H1 (cell line): ENCODE measurements around the gene TIMM21. TPM values are rescaled to one million over a fixed set of nuclear protein-coding genes. Genes with fewer than 3 reads are reported as not detected.

Experiments used
- CTCF ChIA-PET: fragments of 300-600 bp; sonication (Branson Sonifier 250); formaldehyde crosslinking; loops from one replicate; lab custom pipeline; 2021; ENCODE audit not compliant: partially characterized antibody; lab: Charles Lee
- POLR2A ChIA-PET: fragments of 300-600 bp; sonication (Branson Sonifier 250); formaldehyde crosslinking; loops from one replicate; lab custom pipeline; 2021; ENCODE audit warnings: inconsistent platforms; ENCODE audit not compliant: partially characterized antibody; lab: Charles Lee
- DNase-seq, 2 experiments: peaks; one replicate each; pipeline versions ENCODE4 v3.0.0 to v3.0.0-alpha.2; 2010 to 2022; ENCODE audit warnings: low spot score in 2 of 2, low read depth in 1 of 2, mixed read lengths in 1 of 2
- FAIRE-seq: peaks from 2 replicates; lab custom pipeline; 2011; peaks lifted over from hg19 to GRCh38; lab: Jason Lieb, UNC
- H2AFZ ChIP-seq: 2 replicates; pipeline ENCODE4 v1.8.1; 2012; ENCODE audit warnings: low read length, inconsistent platforms
- H2AK5ac ChIP-seq: 2 replicates; pipeline ENCODE4 v1.6.1; 2013; ENCODE audit warnings: low read depth, low read length
- H2BK120ac ChIP-seq: replicated peaks from 2 replicates; pipeline ENCODE3; 2013; ENCODE audit warnings: low read depth, low read length, inconsistent platforms
- H2BK12ac ChIP-seq: 2 replicates; pipeline ENCODE4 v1.6.1; 2013; ENCODE audit warnings: low read depth, low read length
- H2BK15ac ChIP-seq: 2 replicates; pipeline ENCODE4 v1.6.1; 2013; ENCODE audit warnings: low read length
- H2BK20ac ChIP-seq: 2 replicates; pipeline ENCODE4 v1.6.1; 2013; ENCODE audit warnings: low read length
- H2BK5ac ChIP-seq: 2 replicates; pipeline ENCODE4 v1.6.1; 2013; ENCODE audit warnings: low read depth, low read length
- H3K14ac ChIP-seq: 2 replicates; pipeline ENCODE4 v1.6.1; 2013; ENCODE audit warnings: inconsistent platforms; ENCODE audit not compliant: insufficient read length
- H3K18ac ChIP-seq: 2 replicates; pipeline ENCODE4 v1.6.1; 2013; ENCODE audit warnings: low read length; ENCODE audit errors: extremely low read depth
- H3K23ac ChIP-seq: 2 replicates; pipeline ENCODE4 v1.6.1; 2013; ENCODE audit warnings: inconsistent platforms; ENCODE audit not compliant: insufficient read length
- H3K23me2 ChIP-seq: 2 replicates; pipeline ENCODE4 v1.6.1; 2013; ENCODE audit warnings: low read depth, low read length
- H3K27ac ChIP-seq: 2 replicates; pipeline ENCODE4 v1.6.1; 2011; ENCODE audit warnings: low read depth, low read length, inconsistent platforms
- H3K27me3 ChIP-seq, 4 experiments: replicated peaks in 1 of 4; 1 replicate in 1 of 4; 2 replicates in 3 of 4; pipeline versions ENCODE4 v1.6.1 to v1.8.1; 2011 to 2013; ENCODE audit warnings: low read length in 3 of 4, mild to moderate bottlenecking in 3 of 4, inconsistent platforms in 2 of 4, mixed read lengths in 2 of 4, moderate library complexity in 1 of 4; ENCODE audit not compliant: control insufficient read depth in 3 of 4, insufficient read depth in 3 of 4; ENCODE audit errors: extremely low read depth in 1 of 4
- H3K36me3 ChIP-seq, 4 experiments: 2 replicates each; pipeline versions ENCODE4 v1.6.1 to v1.8.1; 2011 to 2013; ENCODE audit warnings: mild to moderate bottlenecking in 4 of 4, low read length in 3 of 4, moderate library complexity in 2 of 4, control low read depth in 1 of 4, inconsistent platforms in 1 of 4; ENCODE audit not compliant: insufficient read depth in 4 of 4, control insufficient read depth in 2 of 4
- H3K4ac ChIP-seq: replicated peaks from 2 replicates; pipeline ENCODE3; 2013; ENCODE audit warnings: low read length, low read depth, mixed read lengths, inconsistent platforms; ENCODE audit not compliant: insufficient read length
- H3K4me1 ChIP-seq, 4 experiments: replicated peaks in 1 of 4; 1 replicate in 1 of 4; 2 replicates in 3 of 4; pipeline versions ENCODE4 v1.6.1 to v1.8.1; 2011 to 2013; ENCODE audit warnings: low read length in 3 of 4, inconsistent platforms in 2 of 4, mixed read lengths in 1 of 4; ENCODE audit not compliant: insufficient read depth in 4 of 4, control insufficient read depth in 3 of 4
- H3K4me2 ChIP-seq, 2 experiments: 2 replicates each; pipeline versions ENCODE4 v1.6.1 to v1.8.1; 2011 to 2013; ENCODE audit warnings: low read depth in 2 of 2, low read length in 2 of 2, control low read depth in 1 of 2, inconsistent platforms in 1 of 2, mild to moderate bottlenecking in 1 of 2; ENCODE audit not compliant: insufficient read depth in 1 of 2
- H3K4me3 ChIP-seq, 4 experiments: fragments of 200-600, 300-600 bp in 1 of 4; sonication (generic), shearing (Covaris generic), sonication (Bioruptor Twin) in 1 of 4; 2 replicates each; pipeline versions ENCODE4 v1.5.1 to v1.8.1; 2011 to 2016; ENCODE audit warnings: low read length in 4 of 4, low read depth in 3 of 4, control low read depth in 2 of 4, inconsistent platforms in 2 of 4, mild to moderate bottlenecking in 2 of 4, mixed read lengths in 1 of 4, moderate library complexity in 1 of 4; ENCODE audit not compliant: insufficient read depth in 2 of 4; ENCODE audit errors: extremely low read depth in 1 of 4
- H3K56ac ChIP-seq: replicated peaks from 2 replicates; pipeline ENCODE3; 2013; ENCODE audit warnings: low read depth, mild to moderate bottlenecking, mixed read lengths, low read length, inconsistent platforms; ENCODE audit not compliant: insufficient read length
- H3K79me1 ChIP-seq: 2 replicates; pipeline ENCODE4 v1.6.1; 2013; ENCODE audit warnings: low read depth, low read length, control low read depth
- H3K79me2 ChIP-seq, 2 experiments: 2 replicates each; pipeline versions ENCODE4 v1.6.1 to v1.8.1; 2012 to 2013; ENCODE audit warnings: low read length in 2 of 2, mild to moderate bottlenecking in 2 of 2, inconsistent platforms in 1 of 2; ENCODE audit not compliant: insufficient read depth in 2 of 2, control insufficient read depth in 1 of 2
- H3K9ac ChIP-seq, 4 experiments: replicated peaks in 1 of 4; 1 replicate in 1 of 4; 2 replicates in 3 of 4; pipeline versions ENCODE4 v1.6.1 to v1.8.1; 2011 to 2013; ENCODE audit warnings: low read depth in 3 of 4, low read length in 3 of 4, control low read depth in 2 of 4, mild to moderate bottlenecking in 2 of 4, moderate library complexity in 2 of 4, inconsistent platforms in 1 of 4; ENCODE audit errors: extremely low read depth in 1 of 4
- H3K9me3 ChIP-seq, 2 experiments: 2 replicates each; pipeline versions ENCODE4 v1.6.1 to v1.8.1; 2012 to 2013; ENCODE audit warnings: mild to moderate bottlenecking in 2 of 2, moderate library complexity in 2 of 2, control low read depth in 1 of 2, inconsistent platforms in 1 of 2, low read depth in 1 of 2, low read length in 1 of 2, mixed read lengths in 1 of 2; ENCODE audit not compliant: insufficient read depth in 2 of 2
- H4K20me1 ChIP-seq, 2 experiments: replicated peaks in 1 of 2; 2 replicates each; pipeline versions ENCODE3 to v1.8.1; 2011 to 2013; ENCODE audit warnings: inconsistent platforms in 2 of 2, low read length in 2 of 2, mild to moderate bottlenecking in 1 of 2; ENCODE audit not compliant: insufficient read depth in 2 of 2, control insufficient read depth in 1 of 2
- H4K5ac ChIP-seq: 2 replicates; pipeline ENCODE4 v1.6.1; 2013; ENCODE audit warnings: low read length, low read depth, mixed read lengths, inconsistent platforms; ENCODE audit not compliant: insufficient read length
- H4K8ac ChIP-seq: 2 replicates; pipeline ENCODE4 v1.8.0; 2013; ENCODE audit warnings: mild to moderate bottlenecking, moderate library complexity, low read length, inconsistent platforms; ENCODE audit not compliant: insufficient read depth; ENCODE audit errors: extremely low read depth
- H4K91ac ChIP-seq: replicated peaks from 2 replicates; pipeline ENCODE3; 2013; ENCODE audit warnings: low read length, mixed read lengths, inconsistent platforms; ENCODE audit not compliant: insufficient read length
- CEBPB ChIP-seq: IDR thresholded peaks from 2 replicates; pipeline ENCODE4 v1.6.1; 2012; ENCODE audit warnings: low read depth, low read length
- EGR1 ChIP-seq: IDR thresholded peaks from 2 replicates; pipeline ENCODE4 v1.6.1; 2011; ENCODE audit warnings: low read depth, low read length, borderline replicate concordance
- EZH2 ChIP-seq: fragments of 200-600 bp; sonication (generic); IDR thresholded peaks from 2 replicates; pipeline ENCODE4 v1.7.1; 2012; ENCODE audit warnings: low read depth, mild to moderate bottlenecking, moderate library complexity, low read length, inconsistent platforms; ENCODE audit not compliant: severe bottlenecking
- SAP30 ChIP-seq: fragments of 300-600 bp; sonication (generic); IDR thresholded peaks from 2 replicates; pipeline ENCODE4 v1.7.1; 2012; ENCODE audit warnings: low read length, moderate library complexity, mild to moderate bottlenecking, inconsistent platforms; ENCODE audit not compliant: insufficient read depth, insufficient replicate concordance
- SRF ChIP-seq: IDR thresholded peaks from 2 replicates; pipeline ENCODE4 v1.6.1; 2011; ENCODE audit warnings: mild to moderate bottlenecking, low read depth, low read length, moderate library complexity
- YY1 ChIP-seq: IDR thresholded peaks from 2 replicates; pipeline ENCODE4 v1.6.1; 2011; ENCODE audit warnings: low read depth, mild to moderate bottlenecking, low read length
- WGBS, 2 experiments: shearing (Covaris generic) in 1 of 2; methylation state at CpG; one replicate each; pipeline versions ENCODE4 v1.1.6 to v1.1.7; 2013 to 2015; ENCODE audit warnings: low lambda C conversion rate in 2 of 2, mixed read lengths in 2 of 2, inconsistent platforms in 1 of 2, low coverage in 1 of 2, missing lambda C conversion rate in 1 of 2; ENCODE audit not compliant: insufficient replicate concordance in 2 of 2, insufficient coverage in 1 of 2, insufficient read length in 1 of 2; ENCODE audit errors: extremely low coverage in 1 of 2, missing lambda C conversion rate in 1 of 2; 5-methylcytosine and 5-hydroxymethylcytosine counted together
- polyA plus RNA-seq, 7 experiments: library from polyadenylated mRNA; depleted of rRNA in 3 of 7; stranded (reverse) in 5 of 7; unstranded in 2 of 7; fragments of >200 nt in 5 of 7; fragments of 200-250 nt in 2 of 7; gene quantifications; 1 replicate in 5 of 7; 2 replicates in 1 of 7; 4 replicates in 1 of 7; pipeline versions ENCODE4 v1.2.1 to v1.2.3, GENCODE V29; 2011 to 2013; ENCODE audit warnings: missing spikeins in 2 of 7, mixed read lengths in 2 of 7
- total RNA-seq: library from RNA; stranded (reverse); fragmentation: NEBNext Ultra II Directional; extraction: Animal tissue kit (Norgen Biotek cat#: 25700); gene quantifications from 2 replicates; pipeline ENCODE4 v1.2.1, GENCODE V29; 2021

Gene TIMM21
- total and polyA plus RNA-seq, 2 of the 8 experiments (the other 6 are each of a cell fraction or from before 2014, with no cell fraction given) = 27.9 to 43.8 TPM

DNA sequence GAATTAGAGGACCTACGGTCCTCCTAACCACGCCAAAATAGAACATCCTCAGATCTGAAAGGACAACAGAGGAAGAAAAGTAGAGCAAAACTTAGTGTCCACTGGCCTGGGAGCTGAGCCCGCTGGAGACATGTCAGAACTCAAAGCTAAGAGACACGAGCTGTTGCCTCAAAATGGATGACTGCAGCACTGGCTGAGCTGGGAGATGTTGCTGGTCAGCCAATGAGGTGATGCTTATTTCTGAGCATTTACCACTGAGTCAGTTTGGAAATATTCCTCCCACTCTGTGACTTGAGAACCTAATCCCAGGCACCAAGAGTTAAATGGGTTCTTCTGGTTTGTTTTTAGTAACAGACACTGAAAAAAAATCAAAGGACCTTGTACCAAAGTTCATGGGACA, 33.3 kb upstream of the TIMM21 start:
- Histone ChIP-seq H3K4me3 (no peak overlapping the region), H3K27ac (no peak overlapping the region), H3K18ac (no peak overlapping the region), H2BK12ac (0 out of 2 replicates have a peak overlapping the region, but pooled peaks have one; percentile 46), H4K8ac (no peak overlapping the region), H2BK15ac (no peak overlapping the region), H3K23ac (no peak overlapping the region), H3K4me2 (no peak overlapping the region), H2BK20ac (no peak overlapping the region), H3K79me1 (no peaks in the 10 kb centered on the region), H4K91ac (peak overlapping the region; percentile 46), H3K56ac (no peak overlapping the region), H4K20me1 (no peaks in the 10 kb centered on the region), H2AFZ (peak overlapping the region; percentile 26; the same call in 1 of the 2 replicates), H3K27me3 (no peaks in the 10 kb centered on the region), H2BK120ac (no peak overlapping the region), H3K4me1 (peaks cover 2 to 13% (median 8%) of the 10 kb centered on the region in 4 experiments; a peak in 5 of 7 replicates), H3K23me2 (no peaks in the 10 kb centered on the region; the same call in 1 of the 2 replicates), H4K5ac (no peak overlapping the region), H3K9ac (no peak overlapping the region), H2AK5ac (no peak overlapping the region), H3K4ac (no peak overlapping the region), H3K9me3 (peaks cover 5 to 8% of the 10 kb centered on the region in 2 experiments; a peak in 3 of 4 replicates), H2BK5ac (no peak overlapping the region), H3K79me2 (no peaks in the 10 kb centered on the region)
- 81% methylated on average over 4 of the region's 4 CpGs; no CpG with 5 or more reads in 1 of the 2 experiments for WGBS, 2 experiments
- FAIRE-seq (no peak), DNase-seq (no peak)
- POLR2A ChIA-PET = no interaction called here
- no peak for TF ChIP-seq CEBPB
- TF ChIP-seq YY1 = 0 out of 2 replicates have a peak, but pooled peaks have one; percentile 33
- TF ChIP-seq SRF = no peak
- TF ChIP-seq EGR1 = no peak
- no peak for TF ChIP-seq EZH2
- TF ChIP-seq SAP30 = no peak
- TF ChIP-seq, all 59 proteins: peak for 1
- Histone ChIP-seq H3K36me3 (no peaks in the 10 kb centered on the region), H3K14ac (no peak overlapping the region)
- CTCF ChIA-PET = interaction anchor here (0.7 to 2.5 kb wide), 5 partner anchors 32 to 237 kb away, joined by 3 to 12 read pairs (median 3); no protein-coding TSS in a partner anchor
